GM21737 (cell line): ENCODE measurements around the gene PTPN22.

Experiments used
- ATAC-seq: cut with Tn5 transposase; IDR thresholded peaks from one replicate; pipeline ENCODE4 v1.9.1; 2021; ENCODE audit warnings: mild to moderate bottlenecking, moderate library complexity; ENCODE audit not compliant: unreplicated experiment

The PTPN22 gene

GRCh38 chr1:113765306-113766230 lies 105.9 kb downstream of the PTPN22 start:
- no peak for ATAC-seq
